Heart right ventricle (tissue), 16 donors: ENCODE results near the gene DCTN2. TPM values are rescaled to one million over a fixed set of nuclear protein-coding genes. Genes with fewer than 3 reads are reported as not detected.

ENCODE experiments used
- ATAC-seq, 8 donors: fragments of 200-7000 bp; cut with Tn5 transposase; one replicate each; pipeline ENCODE4 v1.9.1; 2020; ENCODE audit warnings: mild to moderate bottlenecking in 8 of 8, moderate library complexity in 8 of 8, moderate number of reproducible peaks in 1 of 8
- DNase-seq, 2 donors: peaks; one replicate each; pipeline ENCODE4 v3.0.0-alpha.2; 2020
- H3K27ac ChIP-seq, 10 donors: fragments of 200-600 bp; sonication (generic) in 2 of 10; one replicate each; pipeline versions ENCODE4 v1.5.0 to v1.8.0; 2020 to 2022; ENCODE audit warnings: mild to moderate bottlenecking in 3 of 10
- H3K27me3 ChIP-seq, 7 donors: fragments of 200-600 bp; one replicate each; pipeline ENCODE4 v1.8.0; 2021 to 2022; ENCODE audit warnings: mild to moderate bottlenecking in 2 of 7
- H3K36me3 ChIP-seq, 9 donors: fragments of 200-600 bp; sonication (generic) in 1 of 9; one replicate each; pipeline versions ENCODE4 v1.5.0 to v1.8.0; 2020 to 2022; ENCODE audit warnings: mild to moderate bottlenecking in 2 of 9
- H3K4me1 ChIP-seq, 9 donors: fragments of 200-600 bp; sonication (generic) in 1 of 9; one replicate each; pipeline versions ENCODE4 v1.5.0 to v1.8.0; 2020 to 2022; ENCODE audit warnings: mild to moderate bottlenecking in 4 of 9
- H3K4me3 ChIP-seq, 10 donors: fragments of 200-600 bp; sonication (generic) in 2 of 10; one replicate each; pipeline versions ENCODE4 v1.5.0 to v1.8.0; 2020 to 2022; ENCODE audit warnings: mild to moderate bottlenecking in 7 of 10, moderate library complexity in 2 of 10
- H3K9me3 ChIP-seq, 11 donors: fragments of 200-600 bp in 10 of 11; sonication (generic) in 2 of 11; one replicate each; pipeline versions ENCODE4 v1.5.0 to v1.8.0; 2013 to 2022; ENCODE audit warnings: mild to moderate bottlenecking in 2 of 11, control low read depth in 1 of 11, moderate library complexity in 1 of 11
- CTCF ChIP-seq, 9 donors: fragments of 200-600 bp; sonication (generic) in 2 of 9; IDR thresholded peaks; one replicate each; pipeline versions ENCODE4 v1.5.0 to v1.8.0; 2021 to 2022; ENCODE audit warnings: antibody characterized with exemption in 9 of 9, mild to moderate bottlenecking in 5 of 9, moderate library complexity in 1 of 9
- WGBS, 2 donors: extraction: QIAGEN DNeasy Blood & Tissue Kit; methylation state at CpG; one replicate each; pipeline ENCODE4 v1.1.7; 2013; ENCODE audit warnings: inconsistent platforms in 1 of 2; 5-methylcytosine and 5-hydroxymethylcytosine counted together
- intact Hi-C, 10 donors: fragments of 100-400 bp; cut with DNase I; formaldehyde crosslinking; loops; one replicate each; pipeline versions ENCODE4 v1.11.1 to v1.14.2; 2022
- polyA plus RNA-seq, 2 donors: library from polyadenylated mRNA; stranded (reverse); fragments of 200-250 nt; gene quantifications; one replicate each; pipeline ENCODE4 v1.2.3, GENCODE V29; 2013
- total RNA-seq, 10 donors: library from RNA; stranded (reverse); fragmentation: NEBNext Ultra II Directional in 3 of 10; extraction: Animal tissue kit (Norgen Biotek cat#: 25700) in 3 of 10; gene quantifications; one replicate each; pipeline versions ENCODE4 v1.2.1 to v1.2.4, GENCODE V29; 2021 to 2023
- donor health status: Arrhythmogenic right ventricular cardiomyopathy.
- donor health status: ischemic (EF 13 %, LVEDD 7.1; RV severe dilation, severe dysfunction).
- donor health status: healthy with polysubstance abuse.
- donor health status: DM: no; HTN: yes; CAD: no.
- donor health status: DM: no; HTN: no; CAD: no.
- donor health status: ischemic (EF 25% LVEDD 6.9; RV normal size, moderate dysfunction).
- donor health status: ischemic (EF 25% LVEDD 5.7; RV mildly dilated, moderate dysfunction).
- donor health status: healthy.
- donor health status: DM: yes; HTN: yes; CAD: no.
- donor health status: Ischemic cardiomyopathy.
- donor health status: ischemic (EF 35%, LVEDD 5.7; RV mildly dilated, moderate dysfunction).
- donor health status: nonischemic (EF 11% LVEDD 7.7; RV severe dilation, severe dysfunction).
- donor health status: DM: yes; HTN: yes; CAD: no.
- donor health status: PGD.
- donor health status: ischemic (EF 29% LVEDD 5.4; RV normal size, mild dysfunction).
- donor health status: nonischemic (EF 23%, LVEDD 6.1; RV moderate dilation, normal function).

DCTN2 gene
- total and polyA plus RNA-seq, 12 donors, result 45.9 to 174 (median 101) TPM

GRCh38 chr12:57580466-57580795, 33.4 kb upstream of the DCTN2 start:
- DNase-seq (no peak), ATAC-seq (no peak)
- TF ChIP-seq CTCF (IDR thresholded peaks at IDR 0.05), result no peak
- Histone ChIP-seq H3K27me3 (peaks cover 0 to 10% (median 0%) of the 10 kb centered on the region in 7 donors), H3K9me3 (no peaks in the 10 kb centered on the region), H3K4me3 (no peak overlapping the region), H3K27ac (no peak overlapping the region), H3K4me1 (no peaks in the 10 kb centered on the region), H3K36me3 (no peaks in the 10 kb centered on the region)
- WGBS, 2 donors, result 92 to 93% methylated on average over 4 of the region's 4 CpGs
- intact Hi-C loops, result no loop called here

GRCh38 chr12:57579677-57580465, 32.9 kb upstream of the DCTN2 start:
- Histone ChIP-seq H3K9me3 (no peaks in the 10 kb centered on the region), H3K27me3 (peaks cover 0 to 10% (median 0%) of the 10 kb centered on the region in 7 donors), H3K4me1 (no peaks in the 10 kb centered on the region), H3K4me3 (no peak overlapping the region), H3K36me3 (no peaks in the 10 kb centered on the region), H3K27ac (no peak overlapping the region)
- WGBS, 2 donors, result 88 to 95% methylated on average over 8 of the region's 8 CpGs
- intact Hi-C loops, result no loop called here
- DNase-seq, result no peak
- ATAC-seq, result no peak
- no peak for TF ChIP-seq CTCF (IDR thresholded peaks at IDR 0.05)

GRCh38 chr12:57579011-57579410, 32.0 kb upstream of the DCTN2 start:
- TF ChIP-seq CTCF (IDR thresholded peaks at IDR 0.05), result no peak
- WGBS, 2 donors, result 78 to 80% methylated on average over 2 of the region's 2 CpGs
- Histone ChIP-seq H3K27ac (no peak overlapping the region), H3K27me3 (peaks cover 0 to 10% (median 0%) of the 10 kb centered on the region in 7 donors), H3K9me3 (no peaks in the 10 kb centered on the region), H3K36me3 (no peaks in the 10 kb centered on the region), H3K4me1 (no peaks in the 10 kb centered on the region), H3K4me3 (no peak overlapping the region)
- DNase-seq (no peak), ATAC-seq (no peak)
- intact Hi-C loops, result no loop called here

GRCh38 chr12:57577981-57578758, 31.2 kb upstream of the DCTN2 start:
- Histone ChIP-seq H3K27ac (no peak overlapping the region), H3K4me3 (no peak overlapping the region), H3K4me1 (no peaks in the 10 kb centered on the region), H3K36me3 (no peaks in the 10 kb centered on the region), H3K27me3 (peaks cover 0 to 9% (median 0%) of the 10 kb centered on the region in 7 donors), H3K9me3 (no peaks in the 10 kb centered on the region)
- intact Hi-C loops, result no loop called here
- no peak for TF ChIP-seq CTCF (IDR thresholded peaks at IDR 0.05)
- 86 to 87% methylated on average over 12 of the region's 12 CpGs for WGBS, 2 donors
- no peak for ATAC-seq
- no peak for DNase-seq
